Measurements from ENCODE around the gene ACOT7. TPM values are rescaled to one million over a fixed set of nuclear protein-coding genes. Genes with fewer than 3 reads are reported as not detected.

The ACOT7 gene
- total RNA-seq, 1 experiment from 2014 or later, result 42.7 TPM

DNA sequence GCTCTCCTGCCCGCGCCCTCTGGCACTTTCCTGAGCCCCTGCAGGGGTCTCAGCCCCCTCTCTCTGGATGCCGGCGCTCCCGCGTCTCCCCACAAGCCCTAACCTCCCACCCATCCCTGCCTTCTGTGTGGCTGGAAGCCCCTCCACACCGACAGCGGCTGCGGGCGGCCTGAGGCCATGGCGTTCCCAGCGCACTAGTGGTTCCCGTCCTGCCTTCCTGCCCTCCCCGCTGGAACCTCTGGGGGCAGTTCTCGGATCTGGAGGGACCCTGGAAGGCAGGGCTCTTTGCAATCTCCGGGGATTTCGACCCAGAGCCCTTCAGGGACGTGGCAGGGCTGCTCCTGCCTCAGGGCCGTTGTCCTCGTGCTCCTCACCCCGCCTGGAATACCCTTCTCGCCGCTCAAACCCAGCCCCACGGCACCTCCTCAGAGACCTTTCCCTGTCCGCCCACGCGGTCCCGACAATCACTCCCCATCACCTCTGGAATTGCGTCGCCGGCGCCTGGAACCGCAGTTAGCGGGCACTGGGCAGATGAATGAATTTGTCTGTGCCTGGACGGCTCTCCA, 30.5 kb upstream of the ACOT7 start:
- no peak for DNase-seq (ENCODE audit: low read depth)

DNA sequence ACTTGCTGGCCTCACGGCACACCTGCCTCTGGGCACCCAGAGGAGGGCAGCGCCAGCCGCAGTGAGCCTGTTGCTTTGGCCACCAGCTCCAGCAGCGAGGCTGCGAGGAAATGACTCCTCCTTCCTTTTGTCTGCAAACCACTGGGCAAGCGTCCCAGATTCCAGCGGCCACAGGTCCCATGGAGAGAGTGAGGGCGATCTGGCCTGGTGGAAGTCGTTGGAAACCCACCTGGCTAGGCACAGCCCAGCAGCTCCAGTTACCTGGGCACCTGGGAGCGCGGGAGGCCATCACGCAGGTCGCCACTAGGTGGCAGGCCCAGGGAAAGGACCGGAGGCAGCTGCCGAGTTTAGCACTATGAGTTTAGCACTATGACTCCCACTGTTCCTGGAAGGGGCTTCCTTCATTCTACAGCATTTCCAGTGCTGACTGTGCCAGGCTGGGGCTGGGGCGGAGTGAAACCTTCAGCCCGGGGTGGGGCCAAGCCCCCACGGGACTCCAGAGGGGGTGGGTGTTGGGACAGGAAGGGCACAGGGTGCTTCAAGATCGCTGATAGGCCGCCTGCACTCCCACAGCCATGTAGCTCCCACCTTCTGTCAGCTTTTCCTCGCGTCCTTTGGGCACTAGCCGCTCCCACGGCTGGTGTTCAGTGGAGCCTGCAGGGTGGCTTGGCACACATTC, 29.9 kb upstream of the ACOT7 start:
- no peak for DNase-seq (ENCODE audit: low read depth)

DNA sequence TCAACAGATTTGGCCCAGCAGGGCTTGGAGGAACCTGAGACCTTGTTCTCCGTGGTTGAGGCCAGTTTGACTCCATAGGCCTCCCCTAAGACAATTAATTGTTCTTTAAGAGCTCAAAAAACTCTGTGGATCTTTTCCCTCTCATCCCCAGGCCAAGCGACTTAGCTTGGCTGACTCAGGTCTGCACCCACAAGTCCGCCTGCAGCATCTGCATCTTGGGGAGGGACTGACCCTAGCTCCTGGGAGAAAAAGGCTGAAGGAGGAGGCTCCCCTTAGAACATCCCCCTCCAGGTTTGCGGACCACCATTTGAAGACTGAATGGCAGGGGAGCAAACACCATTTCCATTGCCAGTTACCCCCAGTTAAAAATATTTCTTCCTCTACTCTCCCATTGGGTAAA, 27.7 kb upstream of the ACOT7 start:
- DNase-seq (ENCODE audit: low read depth), result no peak

DNA sequence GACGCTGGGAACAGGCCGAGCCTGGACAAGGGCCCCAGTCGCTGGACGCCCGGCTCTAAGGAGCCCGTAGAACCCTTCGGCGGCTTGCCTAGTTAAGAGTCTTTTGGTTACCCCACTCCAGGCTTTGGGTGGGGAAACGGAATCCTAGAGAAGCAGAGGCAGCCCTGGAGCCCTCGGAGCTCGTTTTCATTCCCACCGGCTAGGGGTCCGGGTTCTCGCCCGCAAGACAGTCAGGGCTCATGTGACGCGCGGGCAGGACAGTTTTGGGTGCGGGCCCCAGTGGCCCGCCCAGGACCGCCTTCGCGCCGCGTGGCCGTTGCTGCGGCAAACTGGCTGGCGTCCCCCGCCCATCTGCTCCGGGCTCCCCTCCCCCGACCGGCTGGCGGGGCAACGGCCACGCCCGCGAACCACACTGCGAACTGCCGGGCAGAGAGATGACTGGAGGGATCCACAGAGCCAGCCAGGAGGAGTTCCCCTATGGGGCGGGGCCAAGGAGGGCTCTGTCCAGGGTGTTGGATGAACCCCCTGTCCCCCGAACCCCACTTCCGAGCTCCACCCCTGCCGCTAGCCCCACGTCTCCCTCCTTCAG, 27.0 kb upstream of the ACOT7 start:
- no peak for DNase-seq (ENCODE audit: low read depth)

DNA sequence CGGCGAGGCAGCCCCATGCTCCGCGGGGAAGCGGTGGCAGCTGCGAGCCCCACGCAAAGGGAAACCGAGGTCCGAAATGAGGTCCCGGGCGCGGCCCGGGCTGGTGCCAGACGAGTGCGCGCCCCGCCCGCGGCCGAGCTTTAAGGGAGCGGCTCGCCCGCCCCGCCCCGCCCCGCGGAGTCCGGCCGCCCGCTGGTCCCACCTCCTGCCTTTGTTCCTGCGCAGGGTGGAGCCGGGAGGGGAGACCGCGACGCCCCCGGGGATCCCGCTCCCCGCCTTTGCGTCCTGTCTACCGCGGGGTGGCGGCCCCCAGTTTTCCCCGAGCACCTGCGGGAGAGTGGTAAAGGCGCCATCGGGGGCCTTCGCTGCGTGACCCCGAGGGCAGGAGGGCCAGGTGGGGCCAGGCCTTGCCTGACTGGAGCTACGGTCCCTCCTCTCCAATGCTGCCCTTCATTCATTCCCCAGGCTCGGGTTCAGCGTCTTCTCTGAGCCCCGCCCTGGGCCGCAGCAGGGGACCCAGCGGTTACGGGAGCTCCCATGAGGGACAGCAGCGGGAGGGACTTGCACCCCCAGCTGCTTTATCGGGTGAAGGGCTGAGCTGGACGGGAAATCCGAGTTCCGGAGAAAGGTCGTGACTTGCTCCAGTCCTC, 26.4 kb upstream of the ACOT7 start, which contains the start of gene HES2:
HES2 (minus strand) TSS at position 116 of the 650 bp plus-strand sequence; CDS start at position 17, 99 bp downstream.
- no peak for DNase-seq (ENCODE audit: low read depth)

DNA sequence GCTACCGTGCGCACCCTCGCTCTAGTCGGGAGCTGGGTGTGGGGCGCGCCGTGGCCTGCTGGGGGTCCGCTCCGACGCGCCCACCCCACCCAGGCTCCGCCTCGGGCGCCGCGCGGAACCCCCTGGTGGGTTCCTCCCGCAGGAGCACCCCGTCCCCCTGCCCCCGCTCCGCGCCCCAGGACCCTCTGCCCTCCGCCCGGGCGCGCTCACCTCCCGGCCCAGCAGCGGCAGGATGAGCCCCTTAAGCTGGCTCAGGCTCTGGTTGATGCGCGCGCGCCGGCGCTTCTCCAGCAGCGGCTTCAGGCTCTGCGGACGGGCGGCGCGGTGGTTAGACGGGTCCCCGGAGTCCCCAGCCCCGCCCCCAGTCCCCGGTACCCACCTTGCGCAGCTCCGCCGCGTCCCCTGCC, 25.8 kb upstream of the ACOT7 start:
- DNase-seq (ENCODE audit: low read depth), result no peak

DNA sequence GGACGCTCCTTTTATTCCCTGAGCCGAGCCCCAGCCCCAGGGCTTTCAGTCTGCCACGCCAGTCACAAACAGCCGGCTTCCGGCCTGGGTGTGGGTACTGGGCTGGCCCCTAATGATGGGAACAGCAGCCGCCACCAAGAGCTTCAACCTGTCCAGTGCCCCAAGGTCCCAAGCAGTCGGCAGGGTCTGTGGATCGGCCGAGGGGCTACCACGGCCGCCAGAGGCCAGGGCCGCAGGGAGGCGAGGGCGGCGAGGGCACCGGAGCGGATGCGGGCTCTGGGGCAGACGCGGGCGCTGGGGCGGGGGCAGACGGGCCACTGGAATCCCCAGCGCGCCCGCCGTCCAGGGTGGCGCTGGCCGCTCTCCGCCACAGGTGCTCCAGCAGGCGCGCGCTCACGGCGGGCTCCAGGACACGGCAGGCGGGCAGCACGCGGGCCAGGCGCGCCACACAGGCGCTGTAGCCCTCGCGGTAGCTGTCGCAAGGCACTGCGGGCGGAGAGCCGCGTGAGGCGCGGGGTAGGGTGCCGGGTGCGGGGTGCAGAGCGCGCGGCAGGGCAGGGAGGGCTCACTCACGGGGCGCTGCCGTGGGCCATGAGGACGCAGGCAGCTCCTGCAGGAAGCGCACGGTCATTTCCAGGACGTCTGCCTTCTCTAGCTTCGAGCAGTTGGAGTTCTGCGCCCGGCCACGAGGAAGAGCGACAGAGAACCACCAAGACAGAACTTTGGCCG, 25.3 kb upstream of the ACOT7 start:
- no peak for DNase-seq (ENCODE audit: low read depth)

DNA sequence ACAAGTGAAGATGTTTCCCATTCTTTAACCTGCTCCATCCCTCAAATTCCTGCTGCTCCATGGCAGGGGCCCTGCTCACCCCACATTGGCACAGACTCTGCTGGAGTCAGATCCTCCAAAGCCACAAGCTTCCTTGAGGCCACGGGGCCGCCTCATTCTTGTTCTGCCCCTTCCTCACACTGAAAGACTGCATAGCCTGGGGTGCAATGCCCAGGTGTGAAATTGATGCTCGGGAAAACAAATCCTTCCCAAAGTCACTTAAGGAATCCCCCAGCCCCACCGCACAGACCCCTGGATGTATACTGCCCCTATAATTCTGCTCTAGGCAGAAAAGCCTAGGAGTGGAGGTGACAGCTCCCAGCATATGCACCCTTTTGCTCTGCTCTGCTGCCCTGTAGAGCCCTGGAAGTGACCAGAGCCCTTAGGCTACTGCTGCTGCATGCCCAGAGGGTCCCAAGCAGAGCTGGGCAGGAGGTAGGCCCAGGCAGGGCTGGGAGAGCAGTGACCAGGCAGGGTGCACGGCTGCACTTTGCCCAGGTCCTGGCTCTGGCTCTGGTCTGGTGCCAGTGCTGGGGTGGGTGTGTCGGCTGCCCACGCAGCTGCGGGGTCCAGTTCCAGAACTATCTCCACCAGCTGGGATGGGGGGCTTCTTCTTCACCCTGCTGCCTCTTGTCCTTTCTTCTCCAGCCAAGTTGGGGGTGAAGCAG, 24.5 kb upstream of the ACOT7 start:
- no peak for DNase-seq (ENCODE audit: low read depth)

DNA sequence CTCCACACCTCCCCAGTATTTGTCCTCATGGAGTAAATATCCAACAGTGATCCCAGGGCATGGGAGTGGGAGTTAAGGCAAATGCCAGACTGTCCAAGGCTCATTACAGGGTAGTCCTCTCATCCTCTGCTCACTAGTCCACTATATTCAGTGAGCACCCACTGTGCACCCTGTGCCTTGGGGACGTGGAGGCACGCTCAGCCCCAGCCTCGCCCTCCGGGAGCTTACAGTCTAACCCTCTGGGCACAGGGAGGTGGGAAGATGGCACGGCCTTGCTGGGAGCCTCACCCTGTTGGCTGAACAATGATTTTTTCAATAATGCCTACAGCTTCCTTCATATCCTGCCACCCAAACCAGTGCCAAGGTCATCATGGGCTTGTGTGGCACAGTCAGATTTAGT, 23.3 kb upstream of the ACOT7 start:
- no peak for DNase-seq (ENCODE audit: low read depth)

DNA sequence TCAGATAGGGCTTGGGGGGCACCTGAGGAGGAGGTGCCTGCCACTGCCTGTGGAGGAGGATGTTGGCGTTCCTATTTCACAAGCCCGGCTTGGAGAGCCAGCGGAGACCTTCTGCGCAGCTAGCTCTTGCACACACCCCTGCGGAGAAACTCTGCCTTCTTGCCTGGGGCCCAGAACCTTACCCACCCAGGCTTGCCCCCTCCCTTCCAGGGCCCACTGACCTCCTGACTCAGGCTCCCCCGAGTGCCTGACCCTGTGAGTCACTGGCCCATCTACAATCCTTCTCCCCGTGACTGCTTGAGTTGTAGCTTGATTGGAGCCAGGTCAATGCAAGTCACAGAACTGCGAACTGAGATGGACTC, 22.7 kb upstream of the ACOT7 start:
- no peak for DNase-seq (ENCODE audit: low read depth)

DNA sequence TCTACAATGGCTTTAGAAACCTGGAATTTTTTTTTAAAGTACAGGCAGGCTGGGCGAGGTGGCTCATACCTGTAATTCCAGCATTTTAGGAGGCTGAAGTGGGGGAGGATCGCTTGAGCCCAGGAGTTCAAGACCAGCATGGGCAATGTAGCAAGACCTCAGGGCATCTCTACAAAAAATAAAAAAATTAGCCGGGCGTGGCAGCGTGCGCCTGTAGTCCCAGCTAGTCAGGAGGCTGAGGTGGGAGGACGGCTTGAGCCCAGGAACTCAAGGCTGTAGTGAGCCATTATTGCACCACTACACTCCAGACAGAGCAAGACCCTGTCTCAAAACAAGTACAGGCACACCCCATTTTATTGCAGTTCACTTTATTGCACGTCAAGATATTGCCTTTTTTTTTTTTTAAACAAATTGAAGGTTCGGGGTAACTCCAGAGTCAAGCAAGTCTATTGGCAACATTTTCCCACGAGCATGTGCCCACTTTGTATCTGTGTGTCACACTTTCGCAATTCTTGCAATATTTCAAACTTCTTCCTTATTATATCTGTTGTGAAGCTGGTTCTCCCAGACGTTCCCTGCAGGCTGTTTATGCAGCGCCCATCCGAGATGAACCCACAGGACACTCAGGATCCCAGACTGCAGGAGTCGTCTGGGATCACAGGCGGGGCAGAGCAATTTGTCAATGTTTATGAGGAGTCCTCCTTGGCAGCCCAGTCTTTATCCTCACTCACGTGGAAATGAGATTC, 21.5 kb upstream of the ACOT7 start:
- no peak for DNase-seq (ENCODE audit: low read depth)

DNA sequence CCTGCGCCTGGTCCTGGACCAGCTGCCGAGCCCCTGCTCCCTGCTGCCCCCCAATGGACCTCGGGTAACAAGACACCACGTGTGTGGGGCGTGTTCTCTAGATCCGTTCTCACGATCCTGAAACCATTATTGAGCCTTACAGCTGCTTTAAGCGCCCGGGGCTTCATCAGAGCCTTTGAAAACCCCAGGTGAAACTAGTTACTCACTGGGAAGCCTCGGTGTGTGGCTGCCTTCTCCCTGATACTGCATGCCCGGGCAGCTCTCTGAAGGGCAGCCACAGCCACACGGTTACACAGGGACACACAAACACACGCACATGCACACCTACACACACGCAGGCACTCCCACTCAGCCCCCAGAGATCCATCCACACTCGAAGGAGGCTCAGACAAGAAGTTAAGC, 20.9 kb upstream of the ACOT7 start:
- DNase-seq (ENCODE audit: low read depth), result peak; percentile 66

DNA sequence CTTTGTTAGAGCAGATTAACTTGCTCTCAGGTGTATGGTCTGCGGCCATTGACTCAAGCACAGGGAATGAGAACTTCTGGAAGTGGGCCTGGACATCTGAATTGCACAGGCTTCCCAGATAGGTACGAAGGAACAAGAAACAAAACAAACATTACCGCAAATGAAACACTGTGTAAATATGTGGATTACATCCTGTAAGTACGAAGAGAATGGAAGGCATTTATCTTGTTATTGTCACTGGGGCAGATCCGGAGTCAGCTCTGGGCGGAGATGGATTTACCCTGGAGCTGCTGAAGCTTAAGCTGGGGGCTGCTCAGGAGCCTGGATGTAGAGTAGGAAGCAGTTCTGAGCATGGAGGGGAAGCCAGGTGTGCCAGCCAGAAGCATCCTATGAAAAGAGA, 19.3 kb upstream of the ACOT7 start:
- no peak for DNase-seq (ENCODE audit: low read depth)

DNA sequence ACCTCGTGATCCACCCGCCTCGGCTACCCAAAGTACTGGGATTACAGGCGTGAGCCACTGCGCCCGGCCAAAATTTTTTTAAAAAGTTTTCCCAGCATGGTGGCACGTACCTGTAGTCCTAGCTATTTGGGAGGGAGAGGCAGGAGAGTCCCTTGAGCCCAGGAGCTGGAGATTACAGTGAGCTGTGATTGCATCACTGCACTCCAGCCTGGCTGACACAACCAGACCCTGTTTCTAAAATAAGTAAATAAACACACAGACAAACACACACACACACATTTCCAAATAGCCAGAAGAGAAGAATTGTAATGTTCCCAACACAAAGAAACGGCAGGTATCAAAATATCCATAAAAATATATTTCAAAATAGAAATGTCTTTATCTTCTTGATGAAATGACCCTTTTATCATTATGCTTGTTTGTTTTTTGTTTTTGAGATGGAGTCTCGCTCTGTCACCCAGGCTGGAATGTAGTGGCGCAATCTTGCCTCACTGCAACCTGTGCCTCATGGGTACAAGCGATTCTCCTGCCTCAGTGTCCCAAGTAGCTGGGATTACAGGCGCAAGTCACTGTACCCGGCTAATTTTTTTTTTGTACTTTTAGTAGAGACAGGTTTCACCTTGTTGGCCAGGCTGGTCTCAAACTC, 16.8 kb upstream of the ACOT7 start:
- DNase-seq (ENCODE audit: low read depth), result no peak

DNA sequence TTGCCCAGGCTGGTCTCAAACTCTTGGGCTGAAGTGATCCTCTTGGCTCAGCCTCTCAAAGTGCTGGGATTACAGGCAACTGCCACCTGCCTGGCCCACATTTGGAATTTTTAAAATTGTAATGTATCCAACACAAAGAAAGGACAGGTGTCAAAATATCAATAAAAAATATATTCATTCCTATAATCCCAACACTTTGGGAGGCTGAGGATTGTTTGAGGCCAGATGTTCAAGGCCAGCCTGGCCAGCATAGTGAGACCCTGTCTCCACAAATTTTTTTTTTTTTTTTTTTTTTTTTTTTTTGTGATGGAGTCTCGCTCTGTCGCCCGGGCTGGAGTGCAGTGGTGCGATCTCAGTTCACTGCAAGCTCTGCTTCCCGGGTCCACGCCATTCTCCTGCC, 16.2 kb upstream of the ACOT7 start:
- no peak for DNase-seq (ENCODE audit: low read depth)

DNA sequence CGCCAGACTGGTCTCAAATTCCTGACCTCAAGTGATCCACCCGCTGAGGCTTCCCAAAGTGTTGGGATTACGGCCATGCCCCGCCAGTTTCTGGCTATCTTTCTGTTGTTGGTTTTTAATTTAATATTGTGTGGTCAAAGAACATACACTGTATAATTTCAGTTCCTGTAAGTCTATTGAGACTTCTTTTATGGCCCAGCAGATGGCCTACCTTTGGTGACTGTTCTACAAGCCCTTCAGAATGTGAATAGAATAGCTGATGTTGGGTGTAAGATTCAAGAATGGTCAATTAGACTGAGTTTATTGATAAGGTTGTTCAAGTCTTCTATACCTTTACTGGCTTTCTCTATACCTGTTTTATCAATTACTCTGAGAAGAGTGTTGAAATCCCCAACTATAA, 15.5 kb upstream of the ACOT7 start:
- no peak for DNase-seq (ENCODE audit: low read depth)

DNA sequence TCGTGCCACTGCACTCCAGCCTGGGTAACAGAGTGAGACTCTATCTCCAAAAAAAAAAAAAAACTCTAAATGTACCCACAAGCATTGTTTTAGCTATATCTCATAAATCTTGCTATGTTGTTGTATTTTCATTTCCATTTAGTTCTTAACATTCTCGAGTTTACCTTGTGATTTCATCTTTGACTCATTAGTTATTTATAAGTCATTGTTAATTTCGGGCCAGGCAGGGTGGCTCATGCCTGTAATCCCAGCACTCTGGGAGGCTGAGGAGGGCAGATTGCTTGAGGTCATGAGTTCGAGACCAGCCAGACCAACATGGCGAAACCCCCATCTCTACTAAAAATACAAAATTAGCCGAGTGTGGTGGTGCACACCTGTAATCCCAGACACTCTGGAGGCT, 14.5 kb upstream of the ACOT7 start:
- no peak for DNase-seq (ENCODE audit: low read depth)

DNA sequence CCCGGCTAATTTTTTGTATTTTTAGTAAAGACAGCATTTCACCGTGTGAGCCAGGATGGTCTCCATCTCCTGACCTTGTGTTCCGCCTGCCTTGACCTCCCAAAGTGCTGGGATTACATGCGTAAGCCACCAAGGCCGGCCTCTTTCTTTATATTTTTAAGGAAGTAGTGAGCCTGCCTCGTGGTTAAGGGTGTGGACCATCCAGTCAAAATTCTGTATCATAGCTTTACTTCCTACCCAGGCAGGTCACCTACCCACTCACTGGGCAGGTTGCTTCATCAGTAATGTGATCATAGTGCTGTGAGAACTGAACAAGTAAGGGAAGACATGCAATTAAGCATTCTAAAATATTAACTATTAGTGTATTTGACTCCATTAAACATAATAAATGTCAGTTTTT, 8.1 kb upstream of the ACOT7 start:
- no peak for DNase-seq (ENCODE audit: low read depth)

DNA sequence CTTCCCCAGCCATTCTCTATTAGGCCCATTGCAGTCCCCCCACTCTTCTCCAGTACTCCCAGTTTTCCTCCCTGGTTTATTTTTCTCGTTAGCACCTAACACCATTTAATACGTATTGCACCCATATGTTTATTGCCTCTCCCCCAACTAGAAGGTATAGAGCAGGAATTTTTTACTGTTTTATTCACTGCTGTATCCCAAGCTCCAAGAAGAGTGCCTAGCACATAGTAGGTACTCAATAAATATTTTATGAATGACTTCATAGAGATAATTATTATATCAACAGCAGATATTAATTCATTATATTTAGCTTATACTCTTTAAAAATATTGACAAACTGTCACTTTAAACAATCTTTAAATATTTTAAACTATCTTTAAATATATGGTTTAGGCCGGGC, 5.7 kb upstream of the ACOT7 start:
- DNase-seq (ENCODE audit: low read depth), result no peak

DNA sequence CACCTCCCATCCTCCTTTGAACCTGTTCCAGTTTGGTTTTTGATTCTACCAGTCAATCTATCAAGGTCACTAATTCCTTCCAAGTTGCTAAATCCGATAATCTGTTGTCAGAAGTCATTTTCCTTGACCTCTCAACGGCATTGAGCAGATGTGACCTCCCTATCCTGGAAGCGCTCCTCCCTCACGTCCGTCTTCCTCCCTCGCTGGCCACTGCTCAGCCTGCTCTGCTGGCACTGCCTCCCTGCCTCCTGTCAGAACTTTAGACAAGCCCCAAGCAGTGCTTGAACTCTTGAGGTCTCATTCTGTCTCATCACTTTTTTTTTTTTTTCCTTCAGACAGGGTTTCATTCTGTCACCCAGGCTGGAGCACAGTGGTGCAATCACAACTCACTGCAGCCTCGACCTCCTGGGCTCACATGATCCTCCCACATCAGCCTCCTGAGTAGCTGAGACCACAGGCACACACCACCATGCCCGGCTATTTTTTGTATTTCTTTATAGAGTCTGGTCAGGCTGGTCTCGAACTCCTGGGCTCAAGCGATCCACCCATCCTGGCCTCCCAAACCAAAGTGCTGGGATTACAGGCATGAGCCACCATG, 4.4 kb upstream of the ACOT7 start:
- DNase-seq (ENCODE audit: low read depth), result no peak

Measured in LHCN-M2 (cell line).